ENCODE data around the gene P2RX4. TPM values are rescaled to one million over a fixed set of nuclear protein-coding genes. Genes with fewer than 3 reads are reported as not detected.
"Not testable (repeated sequence)": the region's sequence is repeated elsewhere in the genome, so short reads cannot be mapped to it uniquely, and the experiment has no call there.

Gene P2RX4
- total RNA-seq, 1 donor from 2014 or later = 22.3 TPM

GRCh38 chr12:121277374-121277759 lies 67.4 kb downstream of the P2RX4 start:
- no peak for DNase-seq (ENCODE audit: low read depth)

- DNase-seq (ENCODE audit: low read depth) = no peak
Observed at GRCh38 chr12:121278169-121279070, 68.5 kb downstream of the P2RX4 start.

- DNase-seq (ENCODE audit: low read depth) = no peak
Observed at GRCh38 chr12:121279071-121279375, 69.1 kb downstream of the P2RX4 start.

GRCh38 chr12:121279507-121279915 lies 69.6 kb downstream of the P2RX4 start:
- no peak for DNase-seq (ENCODE audit: low read depth)

GRCh38 chr12:121280531-121280930 lies 70.6 kb downstream of the P2RX4 start:
- DNase-seq (ENCODE audit: low read depth) = not testable (repeated sequence)

GRCh38 chr12:121281116-121281515 lies 71.2 kb downstream of the P2RX4 start:
- DNase-seq (ENCODE audit: low read depth) = not testable (repeated sequence)

GRCh38 chr12:121282072-121282742 lies 72.3 kb downstream of the P2RX4 start:
- DNase-seq (ENCODE audit: low read depth) = no peak

- DNase-seq (ENCODE audit: low read depth) = not testable (repeated sequence)
Observed at GRCh38 chr12:121282910-121283309, 73.0 kb downstream of the P2RX4 start.

GRCh38 chr12:121283388-121283787 lies 73.5 kb downstream of the P2RX4 start:
- no peak for DNase-seq (ENCODE audit: low read depth)

Other genes with a start within 250 kb of the P2RX4 start
- gene HNF1A, start 231.6 kb upstream of the P2RX4 start, total RNA-seq = 1.7 and 1.9 TPM in 2 replicates
- gene C12orf43, start 193.6 kb upstream of the P2RX4 start, total RNA-seq = 11.5 and 20.1 TPM in 2 replicates
- 0.94 and 4.0 TPM in 2 replicates for gene OASL, start 170.9 kb upstream of the P2RX4 start, total RNA-seq
- gene P2RX7, start 77.3 kb upstream of the P2RX4 start, total RNA-seq = 0.10 and 0.52 TPM in 2 replicates
- 14.6 and 21.1 TPM in 2 replicates for gene CAMKK2, start 86.6 kb downstream of the P2RX4 start, total RNA-seq
- gene ANAPC5, start 142.3 kb downstream of the P2RX4 start, total RNA-seq = 115 and 148 TPM in 2 replicates
- 64.1 and 71.2 TPM in 2 replicates for gene RNF34, start 190.0 kb downstream of the P2RX4 start, total RNA-seq

All from renal cortical epithelial cell (primary cell).